Measurements from ENCODE around the gene ZNF664. TPM values are rescaled to one million over a fixed set of nuclear protein-coding genes. Genes with fewer than 3 reads are reported as not detected.
A peak's percentile ranks its signal among the peaks of the same experiment; 100 is the strongest.

The ZNF664 gene
- total RNA-seq, 4 donors from 2014 or later = 120 to 187 (median 138) TPM

DNA sequence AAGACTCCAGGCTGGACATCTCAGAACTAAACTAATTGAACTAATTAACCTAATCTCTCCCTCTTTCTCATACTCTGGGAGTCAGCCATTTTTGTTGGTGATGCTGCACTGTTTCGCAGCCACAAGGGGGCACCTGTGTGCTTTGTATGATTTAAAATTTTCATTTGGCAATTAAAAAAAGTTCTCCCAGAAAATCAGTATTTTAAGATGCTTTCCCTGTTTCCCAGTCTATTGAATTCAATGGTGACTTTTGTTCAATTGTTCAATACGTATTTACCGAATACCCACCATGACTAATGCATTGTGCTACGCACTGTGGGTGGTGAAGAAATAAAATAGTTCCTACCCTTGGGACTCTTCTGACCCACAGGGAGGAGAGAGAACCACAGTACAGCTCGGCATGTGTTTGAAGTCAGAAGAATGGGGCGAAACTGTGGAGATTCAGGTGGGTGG, 63.7 kb downstream of the ZNF664 start:
- 37 to 38% methylated on average over 6 of the region's 6 CpGs for WGBS, 2 donors
- TF ChIP-seq, protein P1, sequence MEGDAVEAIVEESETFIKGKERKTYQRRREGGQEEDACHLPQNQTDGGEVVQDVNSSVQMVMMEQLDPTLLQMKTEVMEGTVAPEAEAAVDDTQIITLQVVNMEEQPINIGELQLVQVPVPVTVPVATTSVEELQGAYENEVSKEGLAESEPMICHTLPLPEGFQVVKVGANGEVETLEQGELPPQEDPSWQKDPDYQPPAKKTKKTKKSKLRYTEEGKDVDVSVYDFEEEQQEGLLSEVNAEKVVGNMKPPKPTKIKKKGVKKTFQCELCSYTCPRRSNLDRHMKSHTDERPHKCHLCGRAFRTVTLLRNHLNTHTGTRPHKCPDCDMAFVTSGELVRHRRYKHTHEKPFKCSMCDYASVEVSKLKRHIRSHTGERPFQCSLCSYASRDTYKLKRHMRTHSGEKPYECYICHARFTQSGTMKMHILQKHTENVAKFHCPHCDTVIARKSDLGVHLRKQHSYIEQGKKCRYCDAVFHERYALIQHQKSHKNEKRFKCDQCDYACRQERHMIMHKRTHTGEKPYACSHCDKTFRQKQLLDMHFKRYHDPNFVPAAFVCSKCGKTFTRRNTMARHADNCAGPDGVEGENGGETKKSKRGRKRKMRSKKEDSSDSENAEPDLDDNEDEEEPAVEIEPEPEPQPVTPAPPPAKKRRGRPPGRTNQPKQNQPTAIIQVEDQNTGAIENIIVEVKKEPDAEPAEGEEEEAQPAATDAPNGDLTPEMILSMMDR (IDR thresholded peaks at IDR 0.05) = peak; percentile 82 to 95 (median 89)
- TF ChIP-seq POLR2A (IDR thresholded peaks at IDR 0.05) = no peak
- DNase-seq = peak; percentile 36 to 50
- Histone ChIP-seq H3K27me3 (no peaks in the 10 kb centered on the region), H3K36me3 (no peaks in the 10 kb centered on the region), H3K27ac (no peak overlapping the region), H3K4me3 (replicated peaks in 1 of 3) (no peak overlapping the region), H3K4me1 (peaks cover 0 to 6% of the 10 kb centered on the region in 2 donors), H3K9me3 (no peaks in the 10 kb centered on the region)
- intact Hi-C loops (cut with DNase I) = loop anchor here (2.0 to 5.0 kb wide), 2 partner anchors 281 to 736 kb away; no protein-coding TSS in a partner anchor

DNA sequence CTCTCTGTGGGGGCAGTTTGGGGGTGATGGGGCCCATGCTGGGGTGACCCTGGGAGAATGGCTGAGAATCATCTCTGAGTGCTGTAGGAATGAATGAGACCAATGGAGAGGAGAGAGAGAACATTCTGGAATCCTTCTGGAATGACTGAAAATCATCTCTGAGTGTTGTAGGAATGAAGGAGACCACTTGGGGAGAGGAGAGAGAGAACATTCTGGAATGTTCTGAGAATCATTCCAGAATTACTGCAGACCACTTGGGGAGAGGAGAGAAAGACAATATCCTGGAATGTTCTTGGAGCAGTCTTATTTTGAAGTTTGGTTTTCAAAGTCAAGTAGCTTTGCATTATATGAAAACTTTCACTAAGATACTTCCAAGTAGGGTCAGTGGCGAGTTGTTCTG, 64.3 kb downstream of the ZNF664 start:
- Histone ChIP-seq H3K36me3 (no peaks in the 10 kb centered on the region), H3K9me3 (no peaks in the 10 kb centered on the region), H3K27ac (no peak overlapping the region), H3K4me1 (peaks cover 0 to 6% of the 10 kb centered on the region in 2 donors), H3K27me3 (no peaks in the 10 kb centered on the region), H3K4me3 (replicated peaks in 1 of 3) (no peak overlapping the region)
- TF ChIP-seq, protein P1 (IDR thresholded peaks at IDR 0.05) = no peak
- 96 to 100% methylated on average over 1 of the region's 1 CpG for WGBS, 2 donors
- no peak for DNase-seq
- intact Hi-C loops (cut with DNase I) = loop anchor here (2.0 to 5.0 kb wide), 2 partner anchors 280 to 735 kb away; no protein-coding TSS in a partner anchor

DNA sequence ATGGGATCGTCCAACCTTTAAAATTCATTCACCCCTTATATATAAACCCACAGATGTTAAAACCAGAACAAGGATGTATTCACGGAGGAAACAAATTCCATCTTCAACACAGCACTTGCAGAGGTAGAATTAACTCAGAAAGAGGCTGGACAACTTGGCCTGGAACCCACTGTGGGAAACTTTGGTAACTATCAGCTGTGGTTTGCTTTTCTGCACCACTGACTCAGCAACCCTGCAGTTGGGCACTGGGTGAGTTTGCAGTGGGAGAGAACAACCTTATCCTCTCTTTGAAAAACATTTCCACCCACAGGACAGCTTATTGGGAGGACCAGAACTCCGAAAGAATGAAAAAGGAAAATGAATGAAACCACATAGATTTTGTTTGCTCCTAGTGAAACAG, 66.3 kb downstream of the ZNF664 start:
- 44 to 47% methylated on average over 3 of the region's 3 CpGs for WGBS, 2 donors
- Histone ChIP-seq H3K27ac (peak overlapping the region in 1 of 3 donors; percentile 5), H3K36me3 (no peaks in the 10 kb centered on the region), H3K4me3 (replicated peaks in 1 of 3) (no peak overlapping the region), H3K4me1 (peaks cover 0 to 6% of the 10 kb centered on the region in 2 donors), H3K9me3 (no peaks in the 10 kb centered on the region), H3K27me3 (no peaks in the 10 kb centered on the region)
- intact Hi-C loops (cut with DNase I) = loop anchor here (5.0 kb wide), 1 partner anchor 278 kb away; no protein-coding TSS in a partner anchor
- peak; percentile 53 to 55 for DNase-seq
- TF ChIP-seq POLR2A (IDR thresholded peaks at IDR 0.05) = no peak
- TF ChIP-seq, protein P1 (IDR thresholded peaks at IDR 0.05) = no peak

DNA sequence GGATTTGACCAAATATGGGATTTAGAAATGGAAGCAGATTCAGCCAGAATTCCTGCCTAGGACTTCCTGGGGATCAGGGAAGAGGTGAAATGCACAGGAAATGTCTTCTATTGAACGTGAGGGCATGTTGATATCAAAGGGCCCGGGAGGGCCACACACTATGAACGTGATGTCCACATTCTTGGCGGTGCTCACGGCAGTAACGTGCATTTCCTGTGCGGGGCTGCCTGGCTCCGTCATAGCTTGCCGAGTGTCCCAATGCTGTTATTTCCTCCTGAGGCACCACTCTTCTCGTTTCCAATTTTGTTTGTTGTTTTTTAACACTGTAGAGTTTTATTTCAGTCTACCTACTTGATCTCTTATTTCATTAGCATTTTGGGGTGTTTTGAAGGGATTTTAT, 67.3 kb downstream of the ZNF664 start:
- DNase-seq = no peak
- H3K27ac ChIP-seq = no peak overlapping the region
- no peaks in the 10 kb centered on the region for H3K27me3 ChIP-seq
- no peaks in the 10 kb centered on the region for H3K36me3 ChIP-seq
- peaks cover 0 to 6% of the 10 kb centered on the region in 2 donors for H3K4me1 ChIP-seq
- WGBS, 2 donors = 69 to 79% methylated on average over 10 of the region's 10 CpGs
- no peaks in the 10 kb centered on the region for H3K9me3 ChIP-seq
- TF ChIP-seq POLR2A (IDR thresholded peaks at IDR 0.05) = no peak
- TF ChIP-seq, protein P1 (IDR thresholded peaks at IDR 0.05) = no peak
- intact Hi-C loops (cut with DNase I) = no loop called here
- no peak overlapping the region for H3K4me3 ChIP-seq (replicated peaks in 1 of 3)

DNA sequence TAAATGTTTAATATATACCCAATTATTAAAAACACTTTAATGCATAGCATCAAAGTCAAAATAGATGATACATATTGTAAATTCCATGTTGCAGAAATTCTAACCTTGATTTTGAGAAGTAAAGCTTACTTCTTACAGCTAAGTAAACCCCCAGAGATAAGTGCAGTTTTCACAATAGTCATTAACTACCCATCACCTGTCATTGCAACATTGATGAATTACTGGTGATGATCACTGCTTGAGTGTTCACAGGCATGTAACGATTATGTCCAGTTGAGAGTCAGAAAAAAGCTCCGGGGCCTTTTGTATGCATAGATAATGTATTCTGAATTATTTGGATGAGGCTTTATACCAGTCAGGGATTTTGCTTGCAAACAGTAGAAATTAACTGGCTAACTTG, 67.7 kb downstream of the ZNF664 start:
- WGBS, 2 donors = 83 to 90% methylated on average over 2 of the region's 2 CpGs
- TF ChIP-seq, protein P1 (IDR thresholded peaks at IDR 0.05) = no peak
- Histone ChIP-seq H3K4me3 (replicated peaks in 1 of 3) (no peak overlapping the region), H3K9me3 (no peaks in the 10 kb centered on the region), H3K36me3 (no peaks in the 10 kb centered on the region), H3K4me1 (peaks cover 0 to 6% of the 10 kb centered on the region in 2 donors), H3K27ac (no peak overlapping the region), H3K27me3 (no peaks in the 10 kb centered on the region)
- intact Hi-C loops (cut with DNase I) = no loop called here
- DNase-seq = no peak

Data from thyroid gland (tissue), 4 donors.